ENCODE measurements around the gene DLAT. TPM values are rescaled to one million over a fixed set of nuclear protein-coding genes. Genes with fewer than 3 reads are reported as not detected.

DLAT gene
- total and polyA plus RNA-seq, 2 experiments from 2014 or later = 31.8 to 66.5 TPM

DNA sequence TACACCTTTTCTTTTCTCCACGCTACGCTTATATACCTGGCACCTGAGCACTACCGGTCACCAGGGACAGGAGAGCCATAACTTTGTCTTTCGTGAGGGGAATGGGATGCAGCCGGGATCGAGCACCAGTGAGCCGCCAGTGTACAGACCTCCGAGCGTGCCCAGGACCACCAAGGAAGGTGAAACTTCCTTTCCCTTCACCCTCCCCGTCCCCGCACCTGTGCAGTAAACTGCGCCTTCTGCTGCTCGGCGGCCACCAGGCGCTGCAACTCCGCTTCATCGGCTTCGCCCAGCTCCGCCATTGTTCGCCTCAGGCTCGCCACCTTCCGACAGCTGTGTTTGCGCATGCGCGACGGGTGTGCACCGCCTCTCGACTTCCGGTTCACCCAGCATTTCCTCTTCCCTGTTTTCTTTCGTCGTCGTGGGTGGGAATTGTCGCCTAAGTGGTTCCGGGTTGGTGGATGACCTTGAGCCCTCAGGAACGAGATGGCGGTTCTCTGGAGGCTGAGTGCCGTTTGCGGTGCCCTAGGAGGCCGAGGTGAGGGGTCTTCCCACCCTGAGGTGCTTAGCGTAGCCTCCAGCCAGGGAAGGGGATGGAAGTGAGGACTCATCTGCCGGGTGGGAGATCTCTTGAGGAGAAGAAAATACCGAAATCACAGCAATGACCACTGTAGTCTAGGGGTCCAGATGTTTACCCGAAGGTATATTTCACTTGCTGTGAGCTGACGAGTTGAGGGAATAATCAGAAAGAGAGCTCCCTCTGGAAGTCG lies 61.4 kb downstream of the DLAT start, which contains the start of the genes SDHD and TIMM8B:
Gene SDHD, plus strand, starts transcription at position 452 of the 770 bp plus-strand sequence. Its CDS starts 35 bp downstream, at position 487.
Gene TIMM8B, minus strand, starts transcription at position 335 of the 770 bp plus-strand sequence. Its CDS starts 33 bp downstream, at position 302.
- peaks cover 53% of the 10 kb centered on the region for H3K79me2 ChIP-seq (replicated peaks; ENCODE audit: insufficient read depth)
- H3K9me3 Mint-ChIP-seq = peaks cover 4% of the 10 kb centered on the region; the same call in 2 of the 3 replicates
- H3K9me2 ChIP-seq (ENCODE audit: insufficient read depth) = no peaks in the 10 kb centered on the region
- peak; percentile 97 for ATAC-seq
- H3K4me3 ChIP-seq = peak within 1 kb of the TSS; percentile 91
- peaks cover 19% of the 10 kb centered on the region for H3K27me3 Mint-ChIP-seq (ENCODE audit: insufficient read depth, low read depth, poor library complexity)
- peak within 1 kb of the TSS; percentile 100 for H3K4me3 Mint-ChIP-seq
- peak within 1 kb of the TSS; percentile 98 for H3K27ac Mint-ChIP-seq
- peaks cover 61% of the 10 kb centered on the region for H3K36me3 ChIP-seq (ENCODE audit: insufficient read depth)
- peak within 1 kb of the TSS; percentile 67 for H3K27ac ChIP-seq (ENCODE audit: low read depth)
- peaks cover 20% of the 10 kb centered on the region for H3K4me1 Mint-ChIP-seq
- TF ChIP-seq STAT1 (IDR thresholded peaks at IDR 0.05; ENCODE audit: unreplicated experiment) (no peak), JUNB (IDR thresholded peaks at IDR 0.05; ENCODE audit: unreplicated experiment) (no peak), REST (IDR thresholded peaks at IDR 0.05; ENCODE audit: unreplicated experiment) (peak; percentile 31), ETS1 (IDR thresholded peaks at IDR 0.05) (peak; percentile 88), POLR2AphosphoS5 (IDR thresholded peaks at IDR 0.05; ENCODE audit: low read depth) (peak; percentile 96), CREB1 (CRISPR knock-in tag; IDR thresholded peaks at IDR 0.05; ENCODE audit: low read depth) (peak; percentile 67)
- TF ChIP-seq, protein P1, sequence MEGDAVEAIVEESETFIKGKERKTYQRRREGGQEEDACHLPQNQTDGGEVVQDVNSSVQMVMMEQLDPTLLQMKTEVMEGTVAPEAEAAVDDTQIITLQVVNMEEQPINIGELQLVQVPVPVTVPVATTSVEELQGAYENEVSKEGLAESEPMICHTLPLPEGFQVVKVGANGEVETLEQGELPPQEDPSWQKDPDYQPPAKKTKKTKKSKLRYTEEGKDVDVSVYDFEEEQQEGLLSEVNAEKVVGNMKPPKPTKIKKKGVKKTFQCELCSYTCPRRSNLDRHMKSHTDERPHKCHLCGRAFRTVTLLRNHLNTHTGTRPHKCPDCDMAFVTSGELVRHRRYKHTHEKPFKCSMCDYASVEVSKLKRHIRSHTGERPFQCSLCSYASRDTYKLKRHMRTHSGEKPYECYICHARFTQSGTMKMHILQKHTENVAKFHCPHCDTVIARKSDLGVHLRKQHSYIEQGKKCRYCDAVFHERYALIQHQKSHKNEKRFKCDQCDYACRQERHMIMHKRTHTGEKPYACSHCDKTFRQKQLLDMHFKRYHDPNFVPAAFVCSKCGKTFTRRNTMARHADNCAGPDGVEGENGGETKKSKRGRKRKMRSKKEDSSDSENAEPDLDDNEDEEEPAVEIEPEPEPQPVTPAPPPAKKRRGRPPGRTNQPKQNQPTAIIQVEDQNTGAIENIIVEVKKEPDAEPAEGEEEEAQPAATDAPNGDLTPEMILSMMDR (conservative IDR thresholded peaks at IDR 0.05; ENCODE audit: low read depth in 2 of 2) = peak in 1 of 2 experiments; percentile 20; a peak in 2 of 4 replicates
- peak; percentile 98 for DNase-seq (ENCODE audit: low spot score)
- peak within 1 kb of the TSS; percentile 84; the same call in 1 of the 2 replicates for H2AFZ ChIP-seq
- H3K4me1 ChIP-seq (ENCODE audit: insufficient read depth) = peaks cover 7% of the 10 kb centered on the region
- H3K27me3 ChIP-seq (ENCODE audit: insufficient read depth) = no peaks in the 10 kb centered on the region
- H3K4me2 ChIP-seq = peak within 1 kb of the TSS; percentile 95
- H4K20me1 ChIP-seq (replicated peaks; ENCODE audit: insufficient read depth) = peaks cover 12% of the 10 kb centered on the region
- H3K36me3 Mint-ChIP-seq (ENCODE audit: low read depth) = peaks cover 91% of the 10 kb centered on the region
- peaks cover 11% of the 10 kb centered on the region; the same call in 1 of the 2 replicates for H3F3A ChIP-seq (replicated peaks; ENCODE audit: low read depth)
